Memory B cell (primary cell): ENCODE results near the gene CD7.

ENCODE experiments used
- ATAC-seq: fragments of 150-1000 bp; cut with Tn5 transposase; 2 replicates; pipeline ENCODE4 v1.10.0; 2021; ENCODE audit warnings: low read depth, mild to moderate bottlenecking, moderate library complexity
- DNase-seq, 2 donors: peaks; one replicate each; pipeline ENCODE4 v3.0.0; 2022; ENCODE audit warnings: low spot score in 2 of 2
- H3K27ac Mint-ChIP-seq: one replicate; pipeline ENCODE4 v1.8.0; 2022; ENCODE audit warnings: mild to moderate bottlenecking, moderate library complexity, mixed read lengths
- H3K27me3 Mint-ChIP-seq: one replicate; pipeline ENCODE4 v1.8.0; 2022; ENCODE audit warnings: mixed read lengths
- H3K36me3 Mint-ChIP-seq: one replicate; pipeline ENCODE4 v1.8.0; 2022; ENCODE audit warnings: mild to moderate bottlenecking, mixed read lengths
- H3K4me1 Mint-ChIP-seq: one replicate; pipeline ENCODE4 v1.8.0; 2022; ENCODE audit warnings: mixed read lengths
- H3K4me3 Mint-ChIP-seq: one replicate; pipeline ENCODE4 v1.8.0; 2022; ENCODE audit warnings: mild to moderate bottlenecking, moderate library complexity, mixed read lengths
- H3K9me3 Mint-ChIP-seq: one replicate; pipeline ENCODE4 v1.8.0; 2022; ENCODE audit warnings: mixed read lengths

Gene CD7

DNA sequence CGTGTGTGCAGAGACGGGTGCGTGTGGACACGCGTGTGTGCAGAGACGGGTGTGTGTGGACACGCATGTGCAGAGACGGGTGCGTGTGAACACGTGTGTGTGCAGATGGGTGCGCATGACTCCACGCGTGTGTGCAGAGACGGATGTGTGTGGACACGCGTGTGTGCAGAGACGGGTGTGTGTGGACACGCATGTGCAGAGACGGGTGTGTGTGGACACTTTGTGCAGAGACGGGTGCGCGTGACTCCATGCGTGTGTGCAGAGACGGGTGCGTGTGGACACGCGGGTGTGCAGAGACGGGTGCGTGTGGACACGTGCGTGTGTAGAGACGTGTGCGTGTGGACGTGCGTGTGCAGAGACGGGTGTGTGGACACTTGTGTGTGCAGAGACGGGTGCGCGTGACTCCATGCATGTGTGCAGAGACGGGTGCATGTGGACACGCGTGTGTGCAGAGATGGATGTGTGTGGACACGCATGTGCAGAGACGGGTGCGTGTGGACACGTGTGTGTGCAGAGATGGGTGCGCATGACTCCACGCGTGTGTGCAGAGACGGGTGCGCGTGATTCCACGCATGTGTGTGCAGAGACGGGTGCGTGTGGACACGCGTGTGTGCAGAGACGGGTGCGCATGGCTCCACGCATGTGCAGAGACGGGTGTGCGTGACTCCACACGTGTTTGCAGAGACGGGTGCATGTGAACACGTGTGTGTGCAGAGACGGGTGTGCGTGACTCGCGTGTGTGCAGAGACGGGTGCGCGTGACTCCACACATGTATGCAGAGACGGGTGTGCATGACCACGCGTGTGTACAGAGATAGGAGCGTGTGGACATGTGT lies 1.6 kb upstream of the CD7 start:
- DNase-seq, result no peak
- no peaks in the 10 kb centered on the region for H3K9me3 Mint-ChIP-seq
- no peaks in the 10 kb centered on the region for H3K36me3 Mint-ChIP-seq
- H3K4me1 Mint-ChIP-seq, result peaks cover 12% of the 10 kb centered on the region
- ATAC-seq, result no peak
- no peak overlapping the region for H3K27ac Mint-ChIP-seq
- H3K27me3 Mint-ChIP-seq, result peaks cover 21% of the 10 kb centered on the region
- no peak overlapping the region for H3K4me3 Mint-ChIP-seq

DNA sequence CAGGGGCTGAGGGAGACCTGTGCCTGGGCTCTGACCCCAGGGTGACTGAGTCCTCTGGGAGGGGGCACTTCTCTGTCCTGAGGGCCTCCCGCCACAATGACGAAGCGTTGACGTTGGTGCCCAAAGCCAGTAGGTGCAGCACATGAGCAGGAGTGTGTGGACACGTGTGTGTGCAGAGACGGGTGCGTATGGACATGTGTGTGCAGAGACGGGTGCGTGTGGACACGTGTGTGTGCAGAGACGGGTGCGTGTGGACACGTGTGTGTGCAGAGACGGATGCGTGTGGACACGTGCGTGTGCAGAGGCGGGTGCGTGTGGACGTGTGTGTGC lies 726 bp upstream of the CD7 start:
- no peak overlapping the region for H3K4me3 Mint-ChIP-seq
- ATAC-seq (no peak), DNase-seq (no peak)
- no peaks in the 10 kb centered on the region for H3K9me3 Mint-ChIP-seq
- H3K27ac Mint-ChIP-seq, result no peak overlapping the region
- peaks cover 12% of the 10 kb centered on the region for H3K4me1 Mint-ChIP-seq
- H3K36me3 Mint-ChIP-seq, result no peaks in the 10 kb centered on the region
- peaks cover 18% of the 10 kb centered on the region for H3K27me3 Mint-ChIP-seq

DNA sequence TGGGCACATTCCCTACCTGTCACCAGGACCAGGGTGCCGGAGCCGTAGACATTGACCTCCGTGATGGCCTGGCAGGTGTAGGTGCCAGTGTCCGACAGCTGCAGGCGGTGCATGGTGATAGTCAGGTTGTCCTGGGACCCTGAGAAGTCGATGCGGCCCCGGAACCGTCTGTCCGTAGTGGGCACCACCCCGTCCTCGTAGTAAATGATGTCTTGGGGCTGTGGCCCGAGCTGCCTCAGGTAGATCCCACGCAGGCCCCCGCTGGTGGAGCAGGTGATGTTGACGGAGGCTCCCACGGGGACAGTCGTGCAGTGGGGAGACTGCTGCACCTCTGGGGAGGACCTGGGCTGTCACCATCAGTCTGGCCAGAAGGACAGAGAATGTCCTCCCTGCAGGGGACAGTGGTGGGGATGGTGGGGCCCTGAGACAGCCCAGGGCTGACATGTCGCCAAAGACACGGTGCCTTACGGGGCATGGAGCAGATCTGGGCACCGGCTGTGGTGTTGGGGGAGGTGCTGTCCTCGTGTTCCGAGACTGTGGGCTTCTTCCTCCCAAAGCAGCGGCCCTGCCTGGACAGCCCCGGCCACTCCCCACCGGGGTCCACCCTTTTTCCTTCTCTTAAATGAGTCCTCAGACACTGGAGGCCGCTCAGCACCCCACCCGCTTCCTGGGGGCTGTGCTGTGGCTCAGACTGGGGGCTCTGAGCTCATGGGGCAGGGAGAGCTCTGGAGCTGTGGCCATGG lies 586 bp downstream of the CD7 start:
- H3K4me1 Mint-ChIP-seq, result peaks cover 12% of the 10 kb centered on the region
- peaks cover 12% of the 10 kb centered on the region for H3K27me3 Mint-ChIP-seq
- H3K36me3 Mint-ChIP-seq, result no peaks in the 10 kb centered on the region
- DNase-seq (no peak), ATAC-seq (no peak)
- H3K4me3 Mint-ChIP-seq, result no peak overlapping the region
- H3K9me3 Mint-ChIP-seq, result no peaks in the 10 kb centered on the region
- no peak overlapping the region for H3K27ac Mint-ChIP-seq

DNA sequence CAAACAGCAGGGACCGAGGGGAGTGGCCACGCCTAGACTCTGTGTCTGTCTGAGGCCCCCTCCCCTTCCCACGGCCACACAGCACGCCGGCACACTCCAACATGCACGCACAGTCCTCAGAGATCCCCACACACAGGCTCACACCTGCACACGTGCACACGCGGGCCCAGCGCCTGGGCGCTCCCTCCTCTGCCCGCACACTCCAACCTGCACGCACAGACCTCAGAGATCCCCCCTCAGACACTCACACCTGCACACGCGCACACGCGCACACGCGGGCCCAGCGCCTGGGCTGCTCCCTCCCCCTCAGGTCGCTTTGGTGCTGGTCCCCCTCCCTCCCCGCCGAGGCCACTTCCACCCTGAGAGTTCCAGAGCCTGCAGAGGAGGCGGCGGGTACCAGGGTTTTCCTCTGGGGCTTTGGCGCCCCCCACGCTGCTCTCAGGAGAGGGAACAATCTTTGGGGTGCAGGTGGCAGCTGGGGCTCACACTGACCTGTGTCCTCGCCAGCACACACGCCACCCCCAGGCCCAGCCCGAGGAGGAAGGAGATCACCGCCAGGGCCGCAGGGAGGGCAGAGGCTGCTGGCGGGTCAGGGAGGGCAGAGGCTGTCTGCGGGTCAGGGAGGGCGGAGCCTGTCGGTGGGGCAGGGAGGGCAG lies 1.6 kb downstream of the CD7 start:
- Mint-ChIP-seq H3K4me1 (peaks cover 10% of the 10 kb centered on the region), H3K36me3 (no peaks in the 10 kb centered on the region), H3K27me3 (peaks cover 16% of the 10 kb centered on the region), H3K27ac (no peak overlapping the region), H3K4me3 (peak overlapping the region; percentile 24), H3K9me3 (no peaks in the 10 kb centered on the region)
- ATAC-seq (peak; percentile 56), DNase-seq (no peak)

DNA sequence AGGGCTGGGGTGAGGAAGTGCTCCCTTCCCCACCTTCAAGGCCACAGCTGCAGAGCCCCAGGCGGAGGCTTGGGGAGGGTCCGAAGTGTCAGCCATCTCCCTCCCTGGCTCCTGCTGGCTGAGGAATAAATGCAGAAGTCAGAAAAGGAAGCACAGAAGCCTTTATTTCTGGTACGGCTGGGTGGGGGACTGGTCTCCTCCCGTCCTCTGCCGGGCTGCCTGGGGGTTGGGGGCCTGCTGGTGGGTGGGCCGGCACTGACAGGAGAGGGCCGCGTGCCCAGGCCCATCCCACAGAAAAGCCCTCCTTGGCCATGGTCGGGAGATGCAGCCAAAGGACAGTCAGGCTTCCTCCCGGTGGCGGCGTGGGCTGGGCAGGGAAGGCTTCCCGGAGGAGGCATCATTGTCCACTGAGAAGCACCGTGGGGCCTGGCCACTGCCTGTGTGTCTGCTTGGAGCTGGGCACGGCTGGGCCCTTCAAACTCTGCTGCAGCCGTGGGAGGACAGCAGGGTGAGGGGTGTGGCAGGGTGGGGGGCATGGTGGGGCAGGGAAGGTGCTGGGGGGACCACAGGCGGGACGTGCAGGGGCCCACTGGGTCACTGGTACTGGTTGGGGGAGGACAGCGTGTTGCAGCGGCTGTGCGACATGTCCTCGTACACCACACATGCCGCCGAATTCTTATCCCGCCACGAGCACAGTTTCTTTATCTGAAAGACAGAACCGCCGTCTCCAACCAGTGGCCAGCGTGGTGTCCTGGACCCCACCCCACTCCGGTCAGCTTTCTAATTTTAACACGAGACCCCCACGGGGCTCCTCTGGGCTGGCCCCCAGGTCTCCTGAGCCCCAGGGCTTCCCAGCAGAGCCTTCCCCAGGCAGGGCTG lies 2.4 kb downstream of the CD7 start:
- ATAC-seq (peak; percentile 51), DNase-seq (no peak)
- no peaks in the 10 kb centered on the region for H3K36me3 Mint-ChIP-seq
- H3K9me3 Mint-ChIP-seq, result no peaks in the 10 kb centered on the region
- H3K27me3 Mint-ChIP-seq, result peaks cover 22% of the 10 kb centered on the region
- H3K27ac Mint-ChIP-seq, result no peak overlapping the region
- no peak overlapping the region for H3K4me3 Mint-ChIP-seq
- peaks cover 10% of the 10 kb centered on the region for H3K4me1 Mint-ChIP-seq

DNA sequence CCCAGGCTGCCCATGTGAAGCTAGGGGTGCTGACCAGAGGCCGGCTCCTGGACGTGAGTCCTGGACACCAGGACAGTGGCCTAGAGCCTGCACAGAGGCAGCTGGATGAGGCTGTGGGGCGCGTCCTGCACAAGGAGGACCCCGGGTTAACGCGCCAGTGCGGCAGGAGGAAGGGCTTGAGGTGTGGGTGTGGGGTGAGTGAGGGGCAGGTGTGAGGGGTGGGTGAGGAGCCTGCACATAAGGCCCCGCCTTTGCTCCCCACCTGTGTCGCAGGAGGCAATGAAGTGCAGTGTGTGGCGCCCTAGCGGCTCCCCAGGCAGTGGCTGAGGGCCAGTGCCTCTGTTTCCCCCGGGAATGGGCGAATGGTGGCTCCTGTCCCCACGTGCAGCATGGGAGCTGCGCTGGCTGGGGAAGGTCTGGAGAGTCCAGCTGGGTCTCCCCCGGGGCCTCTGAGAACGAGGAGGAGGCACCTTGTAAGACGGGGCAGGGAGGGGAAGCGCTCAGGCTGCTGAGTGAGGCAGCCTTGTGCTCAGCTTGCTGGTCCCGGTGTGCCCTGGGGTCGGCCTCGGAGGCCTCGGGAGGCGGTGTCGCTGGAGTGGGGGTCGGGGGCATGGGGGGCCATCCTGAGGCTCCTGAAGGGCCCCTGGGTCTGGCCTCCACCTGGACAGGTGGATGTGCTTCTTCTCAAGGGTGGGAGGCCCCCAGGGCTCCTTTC lies 3.2 kb downstream of the CD7 start:
- DNase-seq (no peak), ATAC-seq (peak; percentile 12)
- H3K36me3 Mint-ChIP-seq, result no peaks in the 10 kb centered on the region
- no peak overlapping the region for H3K27ac Mint-ChIP-seq
- no peak overlapping the region for H3K4me3 Mint-ChIP-seq
- H3K9me3 Mint-ChIP-seq, result no peaks in the 10 kb centered on the region
- peaks cover 10% of the 10 kb centered on the region for H3K4me1 Mint-ChIP-seq
- H3K27me3 Mint-ChIP-seq, result peaks cover 23% of the 10 kb centered on the region

DNA sequence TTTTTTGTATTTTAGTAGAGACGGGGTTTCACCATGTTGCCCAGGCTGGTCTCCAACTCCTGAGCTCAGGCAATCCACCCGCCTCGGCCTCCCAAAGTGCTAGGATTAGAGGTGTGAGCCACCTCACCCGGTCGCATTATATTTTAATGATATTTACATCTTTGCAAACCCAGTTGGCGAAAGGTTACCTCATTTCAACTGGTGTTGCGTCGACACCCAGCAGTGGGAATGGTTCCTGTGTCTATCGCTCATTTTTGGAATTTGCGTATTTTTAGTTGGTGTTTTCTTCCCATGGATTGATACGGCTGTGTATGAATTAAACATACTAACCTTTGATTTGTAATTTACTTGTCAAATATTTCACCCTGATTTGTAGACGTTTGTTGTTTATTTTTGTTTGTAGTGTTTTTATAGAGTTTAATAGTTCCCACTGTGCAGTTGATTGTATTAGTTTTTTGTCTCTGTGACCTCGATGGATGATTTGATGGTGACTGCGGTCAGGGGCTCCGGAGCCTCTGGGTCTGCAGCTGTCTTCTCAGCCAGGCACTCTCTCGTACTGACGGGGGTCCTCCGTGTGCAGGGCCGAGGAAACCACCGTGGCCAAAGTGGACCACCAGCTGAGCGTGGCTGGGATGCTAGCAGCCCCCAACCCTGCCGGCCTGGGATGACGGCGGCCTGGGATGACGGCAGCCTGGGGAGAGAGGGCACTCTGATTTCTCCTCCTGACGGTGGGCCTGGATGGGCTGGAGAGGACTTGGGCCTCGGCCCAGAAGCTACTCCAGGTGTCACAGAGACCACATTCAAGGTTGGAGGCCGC lies 4.0 kb downstream of the CD7 start:
- H3K27me3 Mint-ChIP-seq, result peaks cover 23% of the 10 kb centered on the region
- H3K27ac Mint-ChIP-seq, result no peak overlapping the region
- peaks cover 10% of the 10 kb centered on the region for H3K4me1 Mint-ChIP-seq
- H3K36me3 Mint-ChIP-seq, result no peaks in the 10 kb centered on the region
- ATAC-seq, result no peak
- DNase-seq, result no peak
- no peaks in the 10 kb centered on the region for H3K9me3 Mint-ChIP-seq
- H3K4me3 Mint-ChIP-seq, result no peak overlapping the region

DNA sequence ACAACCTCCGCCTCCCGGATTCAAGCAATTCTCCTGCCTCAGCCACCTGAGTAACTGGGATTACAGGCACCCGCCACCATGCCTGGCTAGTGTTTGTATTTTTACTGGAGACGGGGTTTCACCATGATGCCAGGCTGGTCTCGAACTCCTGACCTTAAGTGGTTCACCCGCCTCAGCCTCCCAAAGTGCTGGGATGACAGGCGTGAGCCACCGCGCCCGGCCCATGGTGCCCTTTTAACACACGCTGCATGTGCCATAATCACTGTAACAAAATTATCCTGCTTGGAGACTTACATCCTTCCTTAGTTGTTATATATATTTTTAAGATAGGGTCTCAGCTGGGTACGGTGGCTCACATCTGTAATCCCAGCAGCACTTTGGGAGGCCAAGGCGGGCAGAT lies 5.4 kb downstream of the CD7 start:
- H3K4me3 Mint-ChIP-seq, result no peak overlapping the region
- ATAC-seq (no peak), DNase-seq (no peak)
- H3K36me3 Mint-ChIP-seq, result no peaks in the 10 kb centered on the region
- peaks cover 23% of the 10 kb centered on the region for H3K27me3 Mint-ChIP-seq
- no peak overlapping the region for H3K27ac Mint-ChIP-seq
- H3K9me3 Mint-ChIP-seq, result no peaks in the 10 kb centered on the region
- peaks cover 10% of the 10 kb centered on the region for H3K4me1 Mint-ChIP-seq

DNA sequence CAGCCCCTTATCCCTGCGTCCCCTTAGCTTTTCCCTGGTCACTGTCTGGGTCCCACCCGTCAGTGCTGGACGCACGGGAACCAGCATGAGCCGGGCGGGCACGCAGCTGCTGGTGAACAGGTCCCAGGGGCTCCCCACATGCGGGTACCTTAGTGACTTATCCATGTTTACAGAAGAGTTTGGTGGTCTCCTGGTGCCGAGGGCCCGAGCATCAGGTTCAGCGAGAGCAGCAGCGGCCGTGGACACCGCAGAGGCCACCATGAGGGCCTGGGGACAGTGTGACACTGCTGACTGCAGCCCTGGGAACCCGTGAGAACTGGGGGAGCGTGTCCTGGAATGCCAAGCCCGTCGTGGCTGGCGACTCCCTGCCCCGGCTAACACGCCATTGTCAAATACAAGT lies 6.5 kb downstream of the CD7 start:
- H3K27ac Mint-ChIP-seq, result no peak overlapping the region
- no peak for DNase-seq
- H3K36me3 Mint-ChIP-seq, result no peaks in the 10 kb centered on the region
- no peak for ATAC-seq
- peaks cover 7% of the 10 kb centered on the region for H3K4me1 Mint-ChIP-seq
- H3K9me3 Mint-ChIP-seq, result no peaks in the 10 kb centered on the region
- peaks cover 20% of the 10 kb centered on the region for H3K27me3 Mint-ChIP-seq
- no peak overlapping the region for H3K4me3 Mint-ChIP-seq

DNA sequence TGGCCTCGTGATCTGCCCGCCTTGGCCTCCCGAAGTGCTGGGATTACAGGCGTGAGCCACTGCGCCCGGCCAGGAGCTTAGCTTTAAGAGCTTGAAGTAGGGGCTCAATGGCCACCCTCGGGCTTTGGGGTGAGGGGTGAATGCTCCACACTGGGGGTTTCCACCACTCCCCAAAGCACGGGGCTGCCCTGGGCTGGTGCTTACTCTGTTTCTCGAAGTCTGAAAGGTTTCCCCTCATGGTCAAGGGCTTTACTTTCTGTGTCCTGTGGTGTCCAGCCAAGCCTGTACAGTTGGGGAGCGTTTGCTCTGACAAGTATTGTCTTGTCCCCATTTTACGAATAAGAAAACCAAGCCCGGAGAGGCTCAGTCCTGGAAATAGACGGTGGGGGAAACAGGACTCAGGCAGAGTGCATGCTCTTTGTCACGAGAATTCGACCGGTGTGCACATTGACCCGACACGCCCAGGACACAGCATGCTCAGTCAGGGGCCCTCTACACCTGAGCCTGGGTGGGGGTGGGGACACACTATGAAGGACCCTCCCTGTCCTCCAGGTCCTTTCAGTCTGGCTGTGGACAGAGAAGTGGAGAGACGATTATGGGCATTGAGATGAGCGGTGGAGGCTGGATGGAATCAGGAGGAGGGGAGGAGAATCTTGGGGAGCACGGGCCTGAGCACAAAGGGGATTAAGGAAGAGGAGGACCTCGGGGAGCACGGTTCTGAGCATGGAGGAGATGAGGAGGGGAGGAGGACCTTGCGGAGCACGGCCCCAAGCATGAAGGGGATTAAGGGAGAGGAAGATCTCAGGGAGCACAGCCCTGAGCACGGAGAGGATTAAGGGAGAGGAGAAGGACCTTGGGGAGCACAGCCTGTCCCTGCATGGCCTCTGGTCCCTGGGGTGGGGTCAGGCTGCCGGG lies 7.5 kb downstream of the CD7 start:
- Mint-ChIP-seq H3K27me3 (peaks cover 16% of the 10 kb centered on the region), H3K9me3 (no peaks in the 10 kb centered on the region), H3K36me3 (no peaks in the 10 kb centered on the region), H3K4me3 (no peak overlapping the region), H3K27ac (no peak overlapping the region), H3K4me1 (peaks cover 3% of the 10 kb centered on the region)
- DNase-seq (no peak), ATAC-seq (no peak)

DNA sequence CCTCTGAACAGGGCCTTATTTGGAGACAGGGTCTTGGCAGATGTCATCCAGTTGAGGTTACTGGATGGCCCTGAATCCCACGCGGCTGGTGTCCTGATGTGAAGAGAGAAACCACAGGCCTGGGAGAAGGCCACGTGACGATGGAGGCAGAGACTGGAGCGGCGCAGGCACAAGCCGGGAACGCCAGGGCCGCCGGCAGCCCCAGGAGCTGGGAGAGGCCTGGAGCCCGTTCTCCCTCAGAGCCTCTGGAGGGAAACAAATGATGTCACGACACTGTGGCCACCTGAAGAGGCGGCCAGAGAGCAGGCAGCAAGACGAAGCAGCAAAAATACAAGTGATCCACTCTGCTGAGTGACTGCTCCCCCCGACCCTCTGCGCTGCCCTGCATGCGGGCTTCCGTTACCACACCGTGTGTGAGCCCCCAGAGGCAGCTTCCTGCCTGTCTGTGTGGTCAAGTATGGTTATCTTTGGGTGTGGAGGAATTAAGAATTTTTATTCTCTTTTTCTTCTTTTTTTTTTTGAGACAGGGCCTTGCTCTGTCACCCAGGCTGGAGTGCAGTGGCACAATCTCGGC lies 11.6 kb downstream of the CD7 start:
- Mint-ChIP-seq H3K36me3 (no peaks in the 10 kb centered on the region), H3K27me3 (peaks cover 6% of the 10 kb centered on the region), H3K27ac (no peak overlapping the region), H3K9me3 (no peaks in the 10 kb centered on the region), H3K4me3 (no peak overlapping the region), H3K4me1 (peaks cover 14% of the 10 kb centered on the region)
- DNase-seq (no peak), ATAC-seq (no peak)
